GM12865 (cell line): ENCODE data around the gene SLC49A3.
"Not testable (repeated sequence)": the region's sequence is repeated elsewhere in the genome, so short reads cannot be mapped to it uniquely, and the experiment has no call there.

ENCODE experiments used
- DNase-seq: peaks from one replicate; pipeline ENCODE4 v3.0.0; 2010; ENCODE audit warnings: low read depth
- H3K4me3 ChIP-seq: 2 replicates; pipeline ENCODE4 v1.5.1; 2011; ENCODE audit warnings: mild to moderate bottlenecking, low read depth, low read length, control low read depth
- TF ChIP-seq, protein P1 (sequence below): IDR thresholded peaks from 2 replicates; pipeline ENCODE4 v1.5.1; 2011; ENCODE audit warnings: low read length, control low read depth, low read depth, inconsistent platforms; ENCODE audit not compliant: insufficient read depth; ENCODE audit errors: missing control alignments

SLC49A3 gene

DNA sequence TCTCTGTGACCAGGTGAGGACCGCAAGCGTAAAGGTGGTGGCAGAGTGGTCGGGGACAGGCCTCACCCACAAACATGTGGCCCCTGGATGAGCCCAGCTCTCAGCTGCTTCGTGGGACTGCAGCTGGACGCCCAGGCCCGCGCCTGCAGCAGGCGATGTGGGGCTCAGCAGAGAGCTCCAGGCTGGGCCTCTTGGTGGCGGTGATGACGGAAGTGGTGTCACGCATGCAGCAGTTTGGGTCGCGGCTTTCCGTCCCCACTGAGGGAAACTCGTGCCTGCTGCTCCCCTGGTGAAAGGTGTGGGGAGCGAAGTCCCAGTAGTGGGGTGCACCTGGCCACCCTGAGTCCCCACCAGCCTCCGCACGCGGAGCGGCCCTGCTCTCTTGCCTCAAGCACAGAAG is 43.5 kb upstream of the SLC49A3 start:
- H3K4me3 ChIP-seq: no peak overlapping the region
- TF ChIP-seq, protein P1, sequence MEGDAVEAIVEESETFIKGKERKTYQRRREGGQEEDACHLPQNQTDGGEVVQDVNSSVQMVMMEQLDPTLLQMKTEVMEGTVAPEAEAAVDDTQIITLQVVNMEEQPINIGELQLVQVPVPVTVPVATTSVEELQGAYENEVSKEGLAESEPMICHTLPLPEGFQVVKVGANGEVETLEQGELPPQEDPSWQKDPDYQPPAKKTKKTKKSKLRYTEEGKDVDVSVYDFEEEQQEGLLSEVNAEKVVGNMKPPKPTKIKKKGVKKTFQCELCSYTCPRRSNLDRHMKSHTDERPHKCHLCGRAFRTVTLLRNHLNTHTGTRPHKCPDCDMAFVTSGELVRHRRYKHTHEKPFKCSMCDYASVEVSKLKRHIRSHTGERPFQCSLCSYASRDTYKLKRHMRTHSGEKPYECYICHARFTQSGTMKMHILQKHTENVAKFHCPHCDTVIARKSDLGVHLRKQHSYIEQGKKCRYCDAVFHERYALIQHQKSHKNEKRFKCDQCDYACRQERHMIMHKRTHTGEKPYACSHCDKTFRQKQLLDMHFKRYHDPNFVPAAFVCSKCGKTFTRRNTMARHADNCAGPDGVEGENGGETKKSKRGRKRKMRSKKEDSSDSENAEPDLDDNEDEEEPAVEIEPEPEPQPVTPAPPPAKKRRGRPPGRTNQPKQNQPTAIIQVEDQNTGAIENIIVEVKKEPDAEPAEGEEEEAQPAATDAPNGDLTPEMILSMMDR: no peak
- DNase-seq: no peak

DNA sequence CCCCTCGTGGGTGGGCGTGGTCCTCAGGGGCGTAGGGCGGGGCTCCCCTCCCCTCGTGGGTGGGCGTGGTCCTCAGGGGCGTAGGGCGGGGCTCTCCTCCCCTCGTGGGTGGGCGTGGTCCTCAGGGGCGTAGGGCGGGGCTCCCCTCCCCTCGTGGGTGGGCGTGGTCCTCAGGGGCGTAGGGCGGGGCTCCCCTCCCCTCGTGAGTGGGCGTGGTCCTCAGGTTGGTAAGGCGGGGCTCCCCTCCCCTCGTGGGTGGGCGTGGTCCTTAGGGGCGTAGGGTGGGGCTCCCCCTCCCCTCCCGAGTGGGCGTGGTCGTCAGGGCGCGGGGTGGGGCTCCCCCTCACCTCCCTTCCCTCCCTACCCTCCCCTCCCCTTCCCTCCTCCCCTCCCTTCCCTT is 43.0 kb upstream of the SLC49A3 start:
- DNase-seq, H3K4me3 ChIP-seq: not testable (repeated sequence)

GRCh38 chr4:730946-731904 is 42.3 kb upstream of the SLC49A3 start:
- H3K4me3 ChIP-seq, DNase-seq: not testable (repeated sequence)

- TF ChIP-seq, protein P1: no peak
- no peak overlapping the region for H3K4me3 ChIP-seq
- no peak for DNase-seq
These were observed 41.6 kb upstream of the SLC49A3 start for GRCh38 chr4:730511-730910.

- no peak overlapping the region for H3K4me3 ChIP-seq
- DNase-seq: no peak
- TF ChIP-seq, protein P1: no peak
These were observed 40.7 kb upstream of the SLC49A3 start for GRCh38 chr4:729336-730315.

DNA sequence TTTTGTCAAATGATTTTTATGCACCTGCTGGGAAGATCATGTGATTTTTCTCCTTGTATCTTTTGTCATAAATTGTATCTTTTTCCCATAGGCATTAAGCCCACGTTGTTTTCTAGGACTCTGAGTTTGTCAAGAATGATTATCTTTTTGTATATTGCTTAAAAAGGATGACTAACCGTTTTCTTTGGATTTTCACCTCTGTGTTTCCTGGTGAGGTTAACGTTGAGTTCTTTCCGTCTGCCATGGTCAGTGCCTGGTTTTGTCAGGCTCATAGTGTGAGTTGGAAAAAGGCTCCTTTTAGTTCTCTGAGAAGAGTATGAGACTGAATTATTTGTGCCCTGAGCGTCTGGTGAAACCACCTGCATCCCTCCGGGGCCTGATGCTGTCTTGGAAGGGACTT is 38.6 kb upstream of the SLC49A3 start:
- H3K4me3 ChIP-seq: no peak overlapping the region
- DNase-seq: no peak
- TF ChIP-seq, protein P1: no peak

DNA sequence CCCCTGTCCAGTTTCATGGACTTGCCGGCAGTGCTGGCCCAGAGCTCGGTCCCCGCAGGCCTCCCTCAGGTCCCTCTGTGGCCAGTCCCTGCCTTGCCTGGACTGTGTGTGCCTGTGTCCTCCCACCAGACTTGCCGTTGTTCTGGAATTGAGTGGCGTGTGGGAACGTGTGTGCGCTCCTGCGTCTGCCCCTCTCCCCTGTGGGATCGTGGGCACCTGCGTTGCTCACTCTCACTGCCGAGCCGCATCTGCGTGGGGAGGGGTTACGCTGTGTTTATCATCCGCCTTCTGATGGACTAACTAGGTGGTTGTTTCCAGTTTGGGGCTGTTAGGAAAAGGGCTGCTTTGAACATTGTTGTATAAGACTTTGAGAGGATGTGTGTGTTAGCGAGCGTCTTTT is 37.9 kb upstream of the SLC49A3 start:
- DNase-seq: no peak
- H3K4me3 ChIP-seq: no peak overlapping the region
- TF ChIP-seq, protein P1: no peak
